Stimulated activated CD8-positive, alpha-beta memory T cell treated with anti-CD3 and anti-CD28 coated beads, Interleukin-15, amount 100 ng/mL, for 4 hours (primary cell): Measurements from ENCODE around the gene KRTAP10-12.

Source experiments
- DNase-seq, 2 donors: peaks; one replicate each; pipeline ENCODE4 v3.0.0-alpha.2; 2020; ENCODE audit warnings: low read depth in 2 of 2

Gene KRTAP10-12

DNA sequence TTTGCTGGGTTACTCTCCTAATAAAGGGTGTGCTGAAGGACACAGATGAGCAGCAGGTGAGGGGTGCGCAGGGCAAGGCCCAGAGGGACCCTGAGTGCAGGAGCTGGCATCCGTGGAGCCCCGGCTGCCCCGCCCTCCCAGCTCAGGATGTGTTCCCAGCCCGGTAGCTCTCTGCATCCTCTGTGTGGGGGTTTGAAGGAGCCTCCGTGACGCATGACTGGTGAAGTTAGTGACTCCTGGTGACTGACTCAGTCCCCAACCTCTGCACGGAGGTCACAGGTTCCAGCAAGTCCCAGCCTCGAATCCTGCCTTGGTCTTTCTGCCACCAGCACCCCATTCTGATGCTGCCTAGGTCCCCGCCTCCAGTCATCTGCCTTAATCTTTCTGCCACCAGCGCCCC, 36.0 kb downstream of the KRTAP10-12 start:
- DNase-seq, result no peak

DNA sequence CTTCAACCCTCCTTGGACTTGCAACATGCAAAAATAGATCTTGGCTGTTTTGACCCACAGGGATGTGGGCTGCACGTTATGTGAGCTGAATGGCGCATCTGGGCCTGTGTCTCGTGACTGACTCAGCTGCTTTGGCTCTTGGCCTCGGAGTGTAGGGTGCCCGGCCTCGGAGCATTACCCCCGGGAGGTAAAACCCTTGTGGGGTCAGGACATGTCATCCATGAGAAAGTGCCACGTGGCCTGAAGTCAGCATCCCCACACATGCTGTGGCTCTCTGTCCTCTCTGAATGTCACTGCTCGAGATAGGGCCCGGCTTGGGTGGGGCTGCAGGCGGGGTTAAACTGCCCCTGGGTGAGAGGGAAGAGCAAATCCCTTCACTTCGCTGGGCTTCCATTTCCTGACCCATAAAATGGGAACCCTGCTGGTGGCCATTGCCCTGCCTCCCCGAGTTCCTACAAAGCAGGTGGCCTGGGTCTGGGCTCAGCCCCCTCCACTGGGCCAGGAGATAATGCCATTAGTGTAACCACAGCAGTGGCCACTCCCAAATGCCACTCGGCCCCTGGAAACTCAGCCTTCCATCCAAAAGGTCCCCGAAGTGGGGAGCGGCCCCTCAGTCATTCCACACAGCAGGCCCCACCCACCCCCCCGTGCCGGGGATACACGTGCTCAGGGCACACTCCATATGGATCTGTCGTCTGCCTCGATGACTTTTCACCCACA, 37.2 kb downstream of the KRTAP10-12 start:
- DNase-seq, result no peak

DNA sequence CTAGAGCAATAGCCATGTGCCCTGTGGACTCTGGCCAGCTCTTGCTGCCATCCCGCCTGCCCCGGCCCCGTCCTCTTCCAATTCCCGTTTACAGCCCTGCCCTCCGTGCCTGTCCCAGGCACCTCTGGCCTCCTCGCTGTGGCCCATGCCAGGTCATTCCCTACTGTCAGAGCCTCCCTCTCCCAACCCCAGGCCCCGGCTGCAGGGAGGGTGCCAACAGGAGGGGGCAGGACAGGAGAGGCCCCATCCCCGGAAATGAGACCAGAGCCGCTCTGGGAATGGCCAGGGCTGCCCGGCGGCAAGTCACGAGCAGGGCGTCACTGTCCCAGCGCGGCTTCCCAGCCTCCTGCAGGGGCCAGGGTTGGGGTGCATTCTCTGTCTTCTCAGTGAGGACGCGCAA, 37.9 kb downstream of the KRTAP10-12 start:
- no peak for DNase-seq

DNA sequence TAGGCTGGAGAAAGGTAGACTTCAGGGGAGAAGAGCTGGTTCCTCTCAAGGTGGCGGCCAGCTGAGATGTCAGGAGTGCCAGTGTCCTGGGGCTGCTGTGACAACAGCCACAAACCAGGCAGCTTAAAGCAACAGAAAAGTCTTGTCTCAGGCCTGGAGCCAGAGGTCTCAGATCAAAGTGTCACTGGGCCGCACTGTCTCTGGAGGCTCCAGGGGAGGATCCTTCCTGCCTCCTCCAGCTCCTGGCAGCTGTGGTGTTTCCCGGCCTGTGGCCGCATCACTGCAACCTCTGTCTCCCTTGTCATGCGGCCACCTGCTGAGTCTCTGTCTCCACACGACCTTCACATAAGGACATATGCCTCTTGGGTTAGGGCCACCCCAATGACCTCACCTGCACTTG, 38.8 kb downstream of the KRTAP10-12 start:
- no peak for DNase-seq

DNA sequence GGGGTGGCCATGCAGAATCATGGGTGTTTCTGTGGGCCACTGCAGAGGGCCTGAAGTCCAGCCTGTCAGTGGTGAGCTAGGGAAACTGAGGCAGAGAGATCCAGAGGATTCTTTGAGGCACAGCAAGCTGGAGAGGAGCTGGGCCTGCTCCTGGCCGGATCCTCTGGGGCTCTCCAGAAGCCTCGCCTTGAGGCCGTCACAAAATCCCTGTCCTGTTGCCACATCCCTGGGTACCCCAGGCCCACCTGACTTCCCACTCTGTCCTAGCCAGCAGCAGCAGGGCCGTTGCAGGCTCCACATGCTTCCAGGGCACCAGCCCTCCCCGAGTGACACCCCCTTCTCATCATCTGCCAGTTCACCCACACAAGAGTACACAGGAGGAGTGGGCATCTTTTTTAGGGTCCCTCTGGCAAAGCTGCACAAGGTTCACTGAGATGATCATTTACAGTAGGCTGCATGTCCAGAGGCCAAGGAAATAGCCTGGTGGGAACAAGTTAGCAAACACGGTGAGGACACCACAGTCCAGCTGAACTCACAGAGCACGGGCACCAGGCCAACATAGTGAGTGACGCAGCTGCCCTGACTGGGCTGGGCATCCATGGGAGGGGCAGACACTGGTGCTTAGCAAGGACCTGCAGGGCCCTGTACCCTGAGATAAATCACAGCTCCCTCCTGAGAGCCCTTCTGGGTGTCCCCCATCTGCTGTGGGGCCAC, 39.5 kb downstream of the KRTAP10-12 start:
- no peak for DNase-seq

DNA sequence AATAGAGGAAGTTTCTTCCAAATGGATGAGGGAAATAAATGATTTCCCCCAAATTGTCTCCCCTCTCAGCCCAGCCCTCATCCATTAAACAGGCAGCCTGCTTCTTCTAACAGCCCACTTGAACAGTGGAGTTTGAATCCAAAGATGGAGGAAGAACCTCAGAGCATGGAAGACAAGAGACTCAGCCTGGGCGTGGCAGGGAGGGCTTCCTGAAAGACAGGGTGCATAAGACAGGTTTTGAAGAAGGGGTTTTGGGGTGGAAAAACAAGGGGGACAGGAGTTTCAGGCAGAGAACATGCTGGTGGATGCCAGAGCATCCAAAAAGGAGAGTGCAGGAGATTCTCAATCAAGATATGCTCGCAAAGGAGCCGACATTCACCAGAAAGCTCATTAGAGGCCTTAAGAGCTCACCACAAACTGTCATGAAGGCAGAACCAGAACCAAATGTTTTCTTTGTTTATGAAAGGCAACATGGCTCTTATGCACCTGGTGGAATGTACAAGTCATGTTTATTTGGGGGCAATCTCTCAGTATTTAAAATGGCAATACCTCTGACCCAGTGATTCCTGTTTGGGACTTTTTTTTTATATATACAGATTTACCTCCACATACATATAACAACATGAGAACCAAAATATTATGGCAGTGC, 40.9 kb downstream of the KRTAP10-12 start:
- no peak for DNase-seq

DNA sequence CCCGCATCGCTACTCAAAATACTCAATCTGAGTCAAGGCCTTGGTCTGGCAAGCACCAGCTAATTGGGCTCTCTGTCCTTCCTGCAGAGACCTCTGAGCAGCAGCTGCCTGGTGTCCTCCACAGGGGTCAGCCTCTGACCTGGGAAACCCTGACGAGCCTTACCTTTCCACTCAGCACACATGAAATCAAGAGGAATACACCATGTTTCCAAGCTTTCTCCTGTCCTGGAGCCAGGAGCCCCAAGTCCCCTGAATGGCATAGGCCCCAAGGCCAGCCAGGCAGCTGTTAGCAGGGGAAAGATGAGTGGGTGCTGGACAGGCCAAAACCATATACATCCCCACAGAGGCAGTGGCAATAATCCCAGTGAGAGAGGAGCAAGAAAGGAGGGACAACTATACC, 41.6 kb downstream of the KRTAP10-12 start:
- DNase-seq, result no peak

DNA sequence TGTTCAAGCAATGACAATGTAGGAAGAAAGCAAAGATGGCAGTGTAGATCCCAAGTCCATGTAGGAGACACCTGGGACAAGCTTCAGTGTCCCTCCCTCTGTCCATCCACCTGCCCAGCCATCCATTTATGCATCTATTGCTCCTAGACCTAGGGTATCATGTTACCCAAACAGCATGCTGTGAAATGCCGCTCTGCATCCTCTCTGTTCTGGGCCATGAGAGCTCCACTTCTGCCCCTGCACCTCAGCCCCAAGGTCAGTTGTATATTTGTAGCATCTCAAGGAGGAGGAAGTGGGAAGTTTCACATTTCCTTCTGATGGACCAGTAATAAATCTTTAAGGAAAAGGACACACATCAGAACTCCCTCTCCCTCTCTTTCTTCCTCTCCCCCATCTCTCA, 42.3 kb downstream of the KRTAP10-12 start:
- DNase-seq, result no peak

DNA sequence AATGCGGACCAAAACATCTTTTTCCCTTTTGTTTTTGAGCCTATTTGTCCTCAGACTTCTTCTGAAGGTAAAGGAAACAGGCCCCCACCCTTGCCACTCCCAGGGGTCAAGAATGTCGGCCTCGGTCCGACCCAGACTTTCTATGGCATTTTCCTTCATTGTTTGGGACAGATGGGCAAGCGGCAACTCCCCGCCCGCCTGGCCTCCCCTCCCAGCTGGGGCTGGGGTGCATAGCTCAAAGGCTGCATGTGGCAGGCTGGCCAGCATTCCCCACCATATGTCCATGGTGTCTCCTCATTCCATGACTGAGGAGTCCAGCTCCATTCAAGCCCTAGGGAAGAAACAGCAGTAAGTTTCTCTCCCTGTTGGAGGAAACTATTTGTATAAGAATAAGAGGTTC, 43.8 kb downstream of the KRTAP10-12 start:
- DNase-seq, result no peak

DNA sequence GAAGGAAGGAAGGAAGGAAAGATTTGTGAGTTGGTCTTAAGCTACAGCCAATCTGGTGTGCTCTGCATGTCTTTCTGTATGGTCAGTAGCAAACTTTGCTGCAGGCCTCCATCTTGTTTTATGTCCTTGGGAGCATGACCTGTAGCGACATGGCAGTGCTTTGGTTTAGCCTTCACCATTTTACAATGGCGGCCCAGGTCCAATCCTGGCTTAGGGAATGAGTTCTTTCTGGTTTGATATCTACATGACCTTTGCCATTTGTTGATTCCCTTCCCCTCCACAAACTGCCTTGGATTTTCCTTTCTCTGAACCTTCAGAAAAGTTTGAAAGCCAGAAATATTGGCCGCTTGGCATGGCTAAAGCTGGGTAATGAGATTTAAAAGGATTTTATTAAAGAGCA, 44.9 kb downstream of the KRTAP10-12 start:
- DNase-seq, result no peak

DNA sequence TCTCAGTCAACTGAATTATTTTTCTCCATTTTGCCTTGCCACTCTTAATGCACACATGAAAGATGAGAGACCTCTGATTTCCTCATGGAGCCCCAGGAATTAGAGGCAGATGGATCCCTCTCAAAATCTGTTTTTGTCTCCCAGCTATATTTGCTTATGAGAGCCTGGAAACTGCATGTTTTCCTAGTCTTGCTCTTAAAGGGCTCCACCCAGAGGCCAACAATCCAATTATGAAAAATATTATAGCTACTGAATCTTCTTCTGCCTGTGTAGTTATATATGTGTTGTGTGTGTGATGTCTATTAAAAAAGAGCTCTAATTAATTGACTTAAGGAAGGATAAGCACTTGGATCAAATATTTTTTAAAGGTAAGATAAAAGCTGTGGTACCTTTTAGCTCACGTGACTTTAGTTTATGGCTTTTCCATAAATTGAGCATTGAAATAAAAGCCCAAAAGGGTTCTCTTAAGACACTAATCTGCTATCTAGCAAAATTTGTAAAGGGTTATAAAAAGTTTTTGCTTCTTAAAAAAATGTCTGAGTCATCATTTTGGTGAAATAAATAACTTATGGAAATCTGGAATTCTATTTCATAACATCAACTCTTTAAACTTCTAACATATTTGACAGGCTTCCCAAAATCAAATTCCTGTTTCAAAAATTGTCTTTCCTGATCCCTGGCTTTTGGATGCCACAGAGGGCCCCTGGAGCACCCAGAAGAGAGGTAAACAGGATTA, 45.6 kb downstream of the KRTAP10-12 start:
- DNase-seq, result no peak
